DND-41 (cell line): ENCODE measurements around the gene EIPR1.

ENCODE experiments used
- EZH2 ChIP-seq: IDR thresholded peaks from 3 replicates; pipeline ENCODE4 v1.6.1; 2012; ENCODE audit warnings: borderline replicate concordance, low read depth, mild to moderate bottlenecking, moderate library complexity, low read length, inconsistent platforms; ENCODE audit not compliant: severe bottlenecking
- TF ChIP-seq, protein P1 (sequence below): IDR thresholded peaks from 2 replicates; pipeline ENCODE4 v1.5.1; 2012; ENCODE audit warnings: borderline replicate concordance, low read length, moderate library complexity, mild to moderate bottlenecking; ENCODE audit not compliant: poor library complexity, severe bottlenecking; ENCODE audit errors: extremely low read depth

DNA sequence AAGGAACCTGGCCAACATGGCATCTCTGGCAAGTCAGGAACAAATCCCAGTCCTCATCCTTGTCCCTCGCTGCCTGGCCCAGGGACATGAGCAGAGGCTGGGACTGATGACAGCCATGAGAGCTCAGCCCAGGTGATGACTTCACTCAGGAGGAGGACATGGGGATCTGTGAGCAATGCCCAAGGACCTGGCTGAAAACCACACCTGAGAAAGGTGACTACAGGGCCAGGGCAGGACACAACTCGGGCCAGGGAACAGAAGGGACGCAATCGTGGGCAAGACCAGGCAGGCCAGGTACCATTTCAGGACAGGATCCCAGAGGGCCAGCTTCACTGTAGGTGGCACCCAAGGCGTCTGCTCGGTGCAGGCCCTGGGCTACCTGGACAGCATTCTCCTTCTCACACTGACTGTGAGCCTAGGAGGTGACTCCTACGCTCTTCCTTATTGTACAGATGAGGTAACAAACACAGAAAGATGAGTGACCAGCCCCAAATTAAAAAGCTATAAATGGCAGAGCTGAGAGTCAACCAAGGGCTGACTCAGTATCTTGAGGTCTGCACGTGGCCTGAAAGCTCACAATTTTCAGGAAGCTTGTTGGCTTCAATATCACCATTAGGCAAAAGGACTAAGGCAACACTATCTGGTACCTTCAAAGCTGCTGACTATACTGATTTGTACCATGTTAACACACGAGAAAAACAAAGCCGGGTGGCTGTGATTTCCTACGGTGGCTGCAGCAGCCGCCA, 141.1 kb downstream of the EIPR1 start:
- TF ChIP-seq, protein P1, sequence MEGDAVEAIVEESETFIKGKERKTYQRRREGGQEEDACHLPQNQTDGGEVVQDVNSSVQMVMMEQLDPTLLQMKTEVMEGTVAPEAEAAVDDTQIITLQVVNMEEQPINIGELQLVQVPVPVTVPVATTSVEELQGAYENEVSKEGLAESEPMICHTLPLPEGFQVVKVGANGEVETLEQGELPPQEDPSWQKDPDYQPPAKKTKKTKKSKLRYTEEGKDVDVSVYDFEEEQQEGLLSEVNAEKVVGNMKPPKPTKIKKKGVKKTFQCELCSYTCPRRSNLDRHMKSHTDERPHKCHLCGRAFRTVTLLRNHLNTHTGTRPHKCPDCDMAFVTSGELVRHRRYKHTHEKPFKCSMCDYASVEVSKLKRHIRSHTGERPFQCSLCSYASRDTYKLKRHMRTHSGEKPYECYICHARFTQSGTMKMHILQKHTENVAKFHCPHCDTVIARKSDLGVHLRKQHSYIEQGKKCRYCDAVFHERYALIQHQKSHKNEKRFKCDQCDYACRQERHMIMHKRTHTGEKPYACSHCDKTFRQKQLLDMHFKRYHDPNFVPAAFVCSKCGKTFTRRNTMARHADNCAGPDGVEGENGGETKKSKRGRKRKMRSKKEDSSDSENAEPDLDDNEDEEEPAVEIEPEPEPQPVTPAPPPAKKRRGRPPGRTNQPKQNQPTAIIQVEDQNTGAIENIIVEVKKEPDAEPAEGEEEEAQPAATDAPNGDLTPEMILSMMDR = no peak
- no peak for TF ChIP-seq EZH2
